ENCODE data around the gene L2HGDH. TPM values are rescaled to one million over a fixed set of nuclear protein-coding genes. Genes with fewer than 3 reads are reported as not detected.
A peak's percentile ranks its signal among the peaks of the same experiment; 100 is the strongest.
"Not testable (repeated sequence)": the region's sequence is repeated elsewhere in the genome, so short reads cannot be mapped to it uniquely, and the experiment has no call there.

The L2HGDH gene
- 1 to 10 TPM; 2.3 to 6.2 (median 4.5) TPM for total RNA-seq

DNA sequence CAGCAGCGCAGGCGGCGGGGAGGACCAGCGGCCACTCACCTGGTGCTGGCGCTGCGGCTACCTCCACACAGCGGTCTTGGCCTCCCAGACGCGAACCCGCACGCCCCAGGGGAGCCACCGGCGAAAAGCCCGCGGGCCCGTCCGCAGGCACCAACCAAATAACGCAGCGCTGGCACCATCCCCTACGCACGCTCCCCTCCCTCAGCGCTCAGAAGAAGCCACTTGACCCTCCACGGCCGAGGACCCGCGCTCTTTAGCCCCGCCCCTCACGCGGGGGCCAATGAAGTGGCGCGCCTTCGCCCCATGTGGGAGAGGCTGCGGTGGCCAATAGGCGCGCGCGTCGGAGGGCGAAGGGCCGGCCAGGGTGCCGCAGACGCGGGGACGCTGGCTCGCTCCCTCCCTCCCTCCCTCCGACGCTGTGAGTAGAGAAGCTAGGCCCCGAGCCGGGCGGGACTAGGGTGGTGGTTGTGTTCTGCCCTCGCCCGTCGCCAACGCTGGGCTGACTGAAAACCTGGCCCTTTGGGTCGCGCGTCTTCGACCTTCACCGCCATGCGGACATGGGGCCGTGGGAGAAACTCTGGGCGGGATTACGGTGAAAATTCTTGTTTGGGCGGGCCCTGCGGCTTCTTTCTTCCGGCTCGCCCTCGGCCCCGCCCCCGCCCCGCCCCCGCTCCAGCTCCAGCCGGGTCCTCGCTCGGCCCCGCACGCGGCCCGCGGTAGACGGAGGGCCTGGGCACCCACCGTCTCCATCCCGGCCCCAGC lies at the start of gene L2HGDH, which contains the start of gene DMAC2L:
TSS of gene L2HGDH (minus strand) at position 258 of the 762 bp plus-strand sequence. CDS start at position 179, 79 bp downstream.
TSS of gene DMAC2L (plus strand) at position 353 of the 762 bp plus-strand sequence. CDS start 9,164 bp downstream, outside the sequence.
- DNase-seq (ENCODE audit: low spot score), result peak; percentile 60
- TF ChIP-seq, protein P1, sequence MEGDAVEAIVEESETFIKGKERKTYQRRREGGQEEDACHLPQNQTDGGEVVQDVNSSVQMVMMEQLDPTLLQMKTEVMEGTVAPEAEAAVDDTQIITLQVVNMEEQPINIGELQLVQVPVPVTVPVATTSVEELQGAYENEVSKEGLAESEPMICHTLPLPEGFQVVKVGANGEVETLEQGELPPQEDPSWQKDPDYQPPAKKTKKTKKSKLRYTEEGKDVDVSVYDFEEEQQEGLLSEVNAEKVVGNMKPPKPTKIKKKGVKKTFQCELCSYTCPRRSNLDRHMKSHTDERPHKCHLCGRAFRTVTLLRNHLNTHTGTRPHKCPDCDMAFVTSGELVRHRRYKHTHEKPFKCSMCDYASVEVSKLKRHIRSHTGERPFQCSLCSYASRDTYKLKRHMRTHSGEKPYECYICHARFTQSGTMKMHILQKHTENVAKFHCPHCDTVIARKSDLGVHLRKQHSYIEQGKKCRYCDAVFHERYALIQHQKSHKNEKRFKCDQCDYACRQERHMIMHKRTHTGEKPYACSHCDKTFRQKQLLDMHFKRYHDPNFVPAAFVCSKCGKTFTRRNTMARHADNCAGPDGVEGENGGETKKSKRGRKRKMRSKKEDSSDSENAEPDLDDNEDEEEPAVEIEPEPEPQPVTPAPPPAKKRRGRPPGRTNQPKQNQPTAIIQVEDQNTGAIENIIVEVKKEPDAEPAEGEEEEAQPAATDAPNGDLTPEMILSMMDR (IDR thresholded peaks at IDR 0.05), result no peak
- peak; percentile 99 for ATAC-seq (ENCODE audit: low FRiP score)

DNA sequence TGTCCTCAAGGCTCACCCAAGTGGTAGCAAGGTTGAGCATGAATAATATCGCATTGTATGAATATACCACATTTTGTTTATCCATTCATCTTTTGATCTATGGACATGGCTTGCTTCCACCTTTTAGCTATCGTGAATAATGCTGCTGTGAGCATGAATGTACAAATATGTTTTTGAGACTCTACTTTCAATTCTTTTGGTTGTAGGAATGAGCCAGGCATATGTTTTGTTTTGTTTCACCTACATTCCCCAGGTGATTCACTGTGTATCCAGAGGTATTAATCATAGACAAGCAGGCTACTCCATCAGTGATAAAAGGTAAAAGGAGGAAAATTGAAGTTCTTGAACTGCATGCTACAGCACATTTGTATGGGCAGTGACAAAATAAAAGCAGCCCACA lies 48.8 kb upstream of the L2HGDH start:
- TF ChIP-seq, protein P1 (IDR thresholded peaks at IDR 0.05), result no peak
- peak; percentile 21 for ATAC-seq (ENCODE audit: low FRiP score)

GRCh38 chr14:50360093-50360492 lies 48.1 kb upstream of the L2HGDH start:
- peak; percentile 70 for ATAC-seq (ENCODE audit: low FRiP score)
- TF ChIP-seq, protein P1 (IDR thresholded peaks at IDR 0.05), result no peak
- no peak for DNase-seq (ENCODE audit: low spot score)

More for the DNA sequence above, 48.8 kb upstream of the L2HGDH start:
- no peak for DNase-seq (ENCODE audit: low spot score)

DNA sequence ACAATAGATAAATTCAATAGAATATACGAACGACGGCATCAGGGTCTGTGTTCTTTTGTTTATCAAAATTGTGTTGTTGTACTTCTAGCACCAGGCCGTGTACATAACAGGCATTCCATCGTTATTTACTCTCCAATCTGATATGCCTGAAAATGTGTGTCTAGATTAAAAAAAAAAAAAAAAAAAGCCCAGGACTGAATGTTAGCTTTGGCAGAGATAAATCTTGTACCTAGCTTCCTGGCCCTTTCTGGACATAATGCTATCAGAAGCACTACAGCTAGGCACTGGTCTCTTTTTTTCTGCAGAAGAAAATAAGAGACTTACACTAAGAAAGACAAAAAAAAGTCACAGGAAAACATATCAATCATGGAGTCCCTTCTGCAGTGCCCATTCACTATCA lies 47.6 kb upstream of the L2HGDH start:
- DNase-seq (ENCODE audit: low spot score) (no peak), ATAC-seq (ENCODE audit: low FRiP score) (no peak)
- TF ChIP-seq, protein P1 (IDR thresholded peaks at IDR 0.05), result no peak

GRCh38 chr14:50357753-50358395 lies 45.8 kb upstream of the L2HGDH start:
- TF ChIP-seq, protein P1 (IDR thresholded peaks at IDR 0.05), result no peak
- DNase-seq (ENCODE audit: low spot score) (no peak), ATAC-seq (ENCODE audit: low FRiP score) (no peak)

DNA sequence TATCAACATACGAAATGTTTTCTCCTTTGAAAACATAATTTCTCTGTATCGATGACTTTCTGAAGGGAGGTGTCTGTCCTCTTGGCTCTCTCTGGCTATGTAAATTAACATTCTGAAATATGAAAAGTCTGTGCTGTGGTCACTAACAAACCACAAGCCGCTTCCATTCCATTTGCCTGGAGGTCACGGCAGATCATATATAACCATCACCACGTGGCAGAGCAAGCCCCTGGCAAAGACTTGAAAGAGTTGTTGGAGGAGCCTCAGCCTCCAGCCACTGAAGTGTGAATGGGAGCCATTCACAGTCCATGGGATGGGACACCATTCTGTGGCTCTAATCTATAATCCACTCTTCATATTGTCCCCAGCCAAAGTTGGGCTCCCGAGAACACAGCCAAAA lies 45.1 kb upstream of the L2HGDH start:
- no peak for ATAC-seq (ENCODE audit: low FRiP score)
- TF ChIP-seq, protein P1 (IDR thresholded peaks at IDR 0.05), result no peak
- DNase-seq (ENCODE audit: low spot score), result no peak

DNA sequence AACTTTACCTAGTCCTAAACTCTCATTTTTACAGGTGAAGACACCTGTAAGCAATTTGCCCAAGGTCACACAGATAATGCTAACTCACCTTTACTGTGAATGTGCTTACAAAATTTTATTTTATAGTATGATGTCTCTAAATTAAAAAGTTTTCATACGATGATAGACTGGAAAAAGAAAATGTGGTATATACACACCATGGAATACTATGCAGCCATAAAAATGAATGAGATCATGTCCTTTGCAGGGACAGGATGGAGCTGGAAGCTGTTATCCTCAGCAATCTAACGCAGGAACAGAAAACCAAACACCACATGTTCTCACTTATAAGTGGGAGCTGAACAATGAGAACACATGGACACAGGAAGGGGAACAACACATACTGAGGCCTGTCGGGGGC lies 44.3 kb upstream of the L2HGDH start:
- DNase-seq (ENCODE audit: low spot score); ATAC-seq (ENCODE audit: low FRiP score): not testable (repeated sequence)
